ENCODE results near the gene HMGN4. TPM values are rescaled to one million over a fixed set of nuclear protein-coding genes. Genes with fewer than 3 reads are reported as not detected.
A peak's percentile ranks its signal among the peaks of the same experiment; 100 is the strongest.

Gene HMGN4
- total and polyA plus RNA-seq, 9 of the 15 experiments (the other 6 are each of a cell fraction or from before 2014, with no cell fraction given) = 35.4 to 134 (median 94.1) TPM

- TF ChIP-seq ZNF592 (IDR thresholded peaks at IDR 0.05) = peak; percentile 97
- 0 out of 2 replicates have a peak, but pooled peaks have one; percentile 75 for TF ChIP-seq OTX1 (CRISPR knock-in tag; IDR thresholded peaks at IDR 0.05)
- TF ChIP-seq ELK1 (CRISPR knock-in tag; IDR thresholded peaks at IDR 0.05) = no peak
- TF ChIP-seq TAL1 (IDR thresholded peaks at IDR 0.05) = no peak
- no peak for TF ChIP-seq HIVEP1 (CRISPR knock-in tag; IDR thresholded peaks at IDR 0.05)
- TF ChIP-seq BACH1 (tag; IDR thresholded peaks at IDR 0.05) = no peak
- TF ChIP-seq TFAP4 (CRISPR knock-in tag; IDR thresholded peaks at IDR 0.05; ENCODE audit: borderline replicate concordance) = peak; percentile 68; the same call in 1 of the 2 replicates
- 0 out of 2 replicates have a peak, but pooled peaks have one; percentile 24 for TF ChIP-seq ZNF589 (CRISPR knock-in tag; IDR thresholded peaks at IDR 0.05; ENCODE audit: low read depth)
- peak; percentile 46 for TF ChIP-seq RBM39 (optimal IDR thresholded peaks at IDR 0.05; ENCODE audit: low read depth, low read length)
- peak; percentile 32; the same call in 1 of the 2 replicates for TF ChIP-seq ELF2 (CRISPR knock-in tag; IDR thresholded peaks at IDR 0.05)
- TF ChIP-seq ZBTB2 (IDR thresholded peaks at IDR 0.05) = peak; percentile 76; the same call in 1 of the 2 replicates
- TF ChIP-seq SREBF1 (IDR thresholded peaks at IDR 0.05; ENCODE audit: borderline replicate concordance, low read depth, low read length) = no peak
- no peak for TF ChIP-seq ASH1L (IDR thresholded peaks at IDR 0.05; ENCODE audit: borderline replicate concordance, low read depth, partially characterized antibody)
- TF ChIP-seq TFAM (CRISPR knock-in tag; conservative IDR thresholded peaks at IDR 0.05) = no peak
- peak; percentile 81; the same call in 1 of the 2 replicates for TF ChIP-seq CTBP1 (IDR thresholded peaks at IDR 0.05; ENCODE audit: borderline replicate concordance)
- peak; percentile 69; the same call in 1 of the 2 replicates for TF ChIP-seq FOXP1 (CRISPR knock-in tag; IDR thresholded peaks at IDR 0.05)
Measured at GRCh38 chr6:26532699-26533531, 5.3 kb upstream of the HMGN4 start (continued).

Measured in K562 (cell line).